Caco-2 (cell line): Measurements from ENCODE around the gene LYPD6. TPM values are rescaled to one million over a fixed set of nuclear protein-coding genes. Genes with fewer than 3 reads are reported as not detected.

Experiments
- BruUV-seq: library from RNA; stranded (reverse); fragments of 400-500 nt; replicated peaks from 2 replicates; lab custom pipeline; 2021; lab: Mats Ljungman, UMichigan
- CTCF ChIA-PET: fragments of 300-600 bp; sonication (Branson Sonifier 250); formaldehyde crosslinking; loops from one replicate; lab custom pipeline; 2022; ENCODE audit warnings: antibody characterized with exemption; lab: Charles Lee
- POLR2A ChIA-PET: fragments of 300-600 bp; sonication (Branson Sonifier 250); formaldehyde crosslinking; loops from one replicate; lab custom pipeline; 2022; ENCODE audit warnings: antibody characterized with exemption; lab: Charles Lee
- DNase-seq, 2 experiments: peaks; one replicate each; pipeline versions ENCODE4 v3.0.0 to v3.0.0-alpha.2; 2020 to 2022
- H3K27me3 ChIP-seq: replicated peaks from 2 replicates; pipeline ENCODE4 v1.6.0; 2011; ENCODE audit warnings: low read length; ENCODE audit not compliant: control insufficient read depth, insufficient read depth
- H3K36me3 ChIP-seq: 2 replicates; pipeline ENCODE4 v1.5.1; 2011; ENCODE audit warnings: low read length; ENCODE audit not compliant: control insufficient read depth, insufficient read depth
- H3K4me1 ChIP-seq: fragments of 250-450 bp; sonication (Bioruptor Pico); 2 replicates; pipeline ENCODE4 v1.5.1; 2020; ENCODE audit warnings: mild to moderate bottlenecking
- H3K4me3 ChIP-seq: 2 replicates; pipeline ENCODE4 v1.5.1; 2011; ENCODE audit warnings: low read depth, mild to moderate bottlenecking, control low read depth, low read length
- H3K9me3 ChIP-seq: fragments of 250-450 bp; sonication (Bioruptor Pico); 2 replicates; pipeline ENCODE4 v1.5.1; 2020; ENCODE audit warnings: mild to moderate bottlenecking, moderate library complexity
- H3K27ac Mint-ChIP-seq: one replicate; pipeline ENCODE4 v1.8.0; 2022; ENCODE audit warnings: mixed read lengths; ENCODE audit not compliant: unreplicated experiment
- H3K27me3 Mint-ChIP-seq: one replicate; pipeline ENCODE4 v1.8.0; 2022; ENCODE audit warnings: mixed read lengths; ENCODE audit not compliant: insufficient read depth, unreplicated experiment
- H3K36me3 Mint-ChIP-seq: one replicate; pipeline ENCODE4 v1.8.0; 2022; ENCODE audit warnings: mild to moderate bottlenecking, mixed read lengths; ENCODE audit not compliant: insufficient read depth, unreplicated experiment
- H3K4me1 Mint-ChIP-seq: one replicate; pipeline ENCODE4 v1.8.0; 2022; ENCODE audit warnings: low read depth, mixed read lengths; ENCODE audit not compliant: unreplicated experiment
- H3K4me3 Mint-ChIP-seq: one replicate; pipeline ENCODE4 v1.8.0; 2022; ENCODE audit warnings: mild to moderate bottlenecking, moderate library complexity, mixed read lengths; ENCODE audit not compliant: unreplicated experiment
- H3K9me3 Mint-ChIP-seq: one replicate; pipeline ENCODE4 v1.8.0; 2022; ENCODE audit warnings: mixed read lengths; ENCODE audit not compliant: unreplicated experiment
- CTCF ChIP-seq, 2 experiments: fragments of 200-600 bp in 1 of 2; IDR thresholded peaks; 1 replicate in 1 of 2; 2 replicates in 1 of 2; pipeline versions ENCODE4 v1.5.1 to v1.8.0; 2011 to 2022; ENCODE audit warnings: antibody characterized with exemption in 1 of 2, control low read depth in 1 of 2, inconsistent platforms in 1 of 2, low read depth in 1 of 2, low read length in 1 of 2, mild to moderate bottlenecking in 1 of 2, moderate library complexity in 1 of 2; ENCODE audit not compliant: insufficient read depth in 1 of 2, severe bottlenecking in 1 of 2, unreplicated experiment in 1 of 2
- intact Hi-C: fragments of 100-400 bp; cut with micrococcal nuclease; formaldehyde crosslinking; loops from one replicate; pipeline ENCODE4 v1.10.0; 2022; ENCODE audit not compliant: unreplicated experiment
- total RNA-seq: library from RNA; stranded (reverse); gene quantifications from 2 replicates; pipeline ENCODE4 v1.2.3, GENCODE V29; 2022

Gene LYPD6
- total RNA-seq, 1 experiment from 2014 or later = 9.0 TPM

GRCh38 chr2:149346272-149346671 lies 15.9 kb downstream of the LYPD6 start:
- H3K4me3 ChIP-seq = no peak overlapping the region
- no peak for TF ChIP-seq CTCF (IDR thresholded peaks at IDR 0.05; ENCODE audit: insufficient read depth in 1 of 2, low read depth in 1 of 2, low read length in 1 of 2, severe bottlenecking in 1 of 2, unreplicated experiment in 1 of 2)
- H3K36me3 Mint-ChIP-seq = no peaks in the 10 kb centered on the region
- no peaks in the 10 kb centered on the region for H3K9me3 ChIP-seq
- H3K36me3 ChIP-seq = no peaks in the 10 kb centered on the region
- no peaks in the 10 kb centered on the region for H3K4me1 ChIP-seq
- no peaks in the 10 kb centered on the region for H3K4me1 Mint-ChIP-seq
- H3K27me3 Mint-ChIP-seq = no peaks in the 10 kb centered on the region
- CTCF ChIA-PET = no interaction called here
- H3K27me3 ChIP-seq = no peaks in the 10 kb centered on the region
- H3K27ac Mint-ChIP-seq = no peak overlapping the region
- POLR2A ChIA-PET = no interaction called here
- no TSS peak for BruUV-seq
- H3K4me3 Mint-ChIP-seq = no peak overlapping the region
- H3K9me3 Mint-ChIP-seq = no peaks in the 10 kb centered on the region
- intact Hi-C loops = no loop called here
- DNase-seq = no peak

DNA sequence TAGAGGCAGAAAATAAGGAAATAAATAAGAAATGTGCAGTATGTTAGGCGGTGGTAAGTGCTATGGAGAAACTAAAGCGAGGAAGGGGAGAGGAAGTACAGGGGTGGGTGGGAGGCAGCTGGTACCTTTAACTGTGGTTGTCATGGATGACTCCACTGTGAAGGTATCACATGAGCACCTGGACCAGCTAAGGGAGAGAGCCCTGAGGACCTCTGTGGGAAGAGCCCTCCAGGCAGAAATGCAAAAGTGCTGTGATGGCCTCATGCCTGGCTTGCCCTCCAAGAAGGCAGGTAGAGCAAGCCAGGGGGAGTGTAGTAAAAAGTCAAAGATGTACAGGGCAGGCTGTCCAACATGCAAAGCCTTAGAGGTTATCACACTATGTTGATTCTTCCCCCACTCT lies 17.9 kb downstream of the LYPD6 start:
- POLR2A ChIA-PET = no interaction called here
- intact Hi-C loops = no loop called here
- no peak overlapping the region for H3K4me3 Mint-ChIP-seq

DNA sequence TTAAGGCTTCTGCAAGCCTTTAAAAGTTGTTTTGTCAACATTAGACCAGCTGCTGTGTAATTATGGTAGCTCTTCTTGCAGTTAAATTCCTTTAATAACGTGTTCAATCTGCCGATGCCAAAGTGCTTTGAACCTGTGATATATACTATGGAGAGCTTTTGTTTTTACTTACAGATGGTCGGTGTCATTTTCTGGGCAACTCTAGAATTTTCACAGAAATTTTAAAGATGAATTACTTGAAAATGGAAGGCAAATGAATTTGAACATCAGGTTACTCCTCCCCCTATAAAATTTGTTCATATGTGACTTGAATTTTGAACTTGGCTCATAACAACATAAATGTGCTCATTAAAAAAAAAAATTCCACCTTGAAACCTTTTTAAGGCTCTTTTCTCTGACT lies 23.0 kb downstream of the LYPD6 start:
- no peak overlapping the region for H3K4me3 ChIP-seq
- Mint-ChIP-seq H3K9me3 (no peaks in the 10 kb centered on the region), H3K27ac (no peak overlapping the region), H3K27me3 (no peaks in the 10 kb centered on the region), H3K4me3 (no peak overlapping the region), H3K36me3 (no peaks in the 10 kb centered on the region), H3K4me1 (peaks cover 4% of the 10 kb centered on the region)
- DNase-seq = no peak
- no peaks in the 10 kb centered on the region for H3K36me3 ChIP-seq
- CTCF ChIA-PET = no interaction called here
- intact Hi-C loops = no loop called here
- no peaks in the 10 kb centered on the region; the same call in 1 of the 2 replicates for H3K9me3 ChIP-seq
- BruUV-seq = no TSS peak
- TF ChIP-seq CTCF (IDR thresholded peaks at IDR 0.05; ENCODE audit: insufficient read depth in 1 of 2, low read depth in 1 of 2, low read length in 1 of 2, severe bottlenecking in 1 of 2, unreplicated experiment in 1 of 2) = no peak
- H3K27me3 ChIP-seq = no peaks in the 10 kb centered on the region
- no peaks in the 10 kb centered on the region for H3K4me1 ChIP-seq
- POLR2A ChIA-PET = interaction anchor here (0.6 kb wide), 1 partner anchor 38 kb away, joined by 4 read pairs; no protein-coding TSS in a partner anchor

More for the DNA sequence above, 17.9 kb downstream of the LYPD6 start:
- H3K4me1 ChIP-seq = no peaks in the 10 kb centered on the region
- CTCF ChIA-PET = no interaction called here
- BruUV-seq = no TSS peak
- H3K27ac Mint-ChIP-seq = no peak overlapping the region
- H3K27me3 ChIP-seq = no peaks in the 10 kb centered on the region
- H3K4me3 ChIP-seq = no peak overlapping the region
- H3K27me3 Mint-ChIP-seq = no peaks in the 10 kb centered on the region
- H3K4me1 Mint-ChIP-seq = no peaks in the 10 kb centered on the region
- H3K36me3 ChIP-seq = no peaks in the 10 kb centered on the region
- no peak for TF ChIP-seq CTCF (IDR thresholded peaks at IDR 0.05; ENCODE audit: insufficient read depth in 1 of 2, low read depth in 1 of 2, low read length in 1 of 2, severe bottlenecking in 1 of 2, unreplicated experiment in 1 of 2)
- no peak for DNase-seq
- H3K9me3 ChIP-seq = no peaks in the 10 kb centered on the region
- no peaks in the 10 kb centered on the region for H3K36me3 Mint-ChIP-seq
- H3K9me3 Mint-ChIP-seq = no peaks in the 10 kb centered on the region
